Mesendoderm (in vitro differentiated cells): ENCODE measurements around the gene PSMG1.
"Not testable (repeated sequence)": the region's sequence is repeated elsewhere in the genome, so short reads cannot be mapped to it uniquely, and the experiment has no call there.

Experiments used
- DNase-seq: peaks from one replicate; pipeline ENCODE4 v3.0.0; 2013
- H2AK5ac ChIP-seq: 2 replicates; pipeline ENCODE4 v1.6.1; 2013; ENCODE audit warnings: low read length, inconsistent platforms
- H2BK120ac ChIP-seq: 2 replicates; pipeline ENCODE4 v1.6.1; 2013; ENCODE audit warnings: low read depth, mild to moderate bottlenecking, low read length, moderate library complexity, mixed read lengths
- H2BK15ac ChIP-seq: replicated peaks from 2 replicates; pipeline ENCODE4 v1.6.1; 2013; ENCODE audit warnings: low read depth, mild to moderate bottlenecking, moderate library complexity
- H2BK5ac ChIP-seq: 2 replicates; pipeline ENCODE4 v1.6.1; 2013; ENCODE audit warnings: low read length, inconsistent platforms
- H3K18ac ChIP-seq: 2 replicates; pipeline ENCODE4 v1.6.1; 2013; ENCODE audit warnings: mild to moderate bottlenecking, low read length, mixed read lengths
- H3K23ac ChIP-seq: one replicate; pipeline ENCODE4 v1.6.1; 2013; ENCODE audit warnings: low read length
- H3K27ac ChIP-seq: 2 replicates; pipeline ENCODE4 v1.5.1; 2013; ENCODE audit warnings: low read depth, mild to moderate bottlenecking, inconsistent platforms, low read length, moderate library complexity
- H3K27me3 ChIP-seq: 2 replicates; pipeline ENCODE4 v1.6.1; 2013; ENCODE audit warnings: low read length, control low read depth, mild to moderate bottlenecking, inconsistent platforms; ENCODE audit not compliant: insufficient read depth, poor library complexity
- H3K36me3 ChIP-seq: 2 replicates; pipeline ENCODE4 v1.6.1; 2013; ENCODE audit warnings: low read length, inconsistent platforms; ENCODE audit not compliant: control insufficient read depth, insufficient read depth
- H3K4ac ChIP-seq: one replicate; pipeline ENCODE4 v1.6.1; 2013; ENCODE audit warnings: low read depth, mild to moderate bottlenecking, low read length, moderate library complexity
- H3K4me1 ChIP-seq: 2 replicates; pipeline ENCODE4 v1.6.1; 2013; ENCODE audit warnings: low read depth, low read length, inconsistent platforms; ENCODE audit not compliant: control insufficient read depth
- H3K4me2 ChIP-seq: 2 replicates; pipeline ENCODE4 v1.6.1; 2013; ENCODE audit warnings: low read length
- H3K4me3 ChIP-seq: 2 replicates; pipeline ENCODE4 v1.5.1; 2013; ENCODE audit warnings: mild to moderate bottlenecking, low read length
- H3K56ac ChIP-seq: one replicate; pipeline ENCODE4 v1.6.1; 2013; ENCODE audit warnings: low read length
- H3K79me1 ChIP-seq: 2 replicates; pipeline ENCODE4 v1.6.1; 2013; ENCODE audit warnings: low read length, inconsistent platforms
- H3K79me2 ChIP-seq: 2 replicates; pipeline ENCODE4 v1.6.1; 2013; ENCODE audit warnings: mild to moderate bottlenecking, low read length; ENCODE audit not compliant: control insufficient read depth, insufficient read depth
- H3K9ac ChIP-seq: 2 replicates; pipeline ENCODE4 v1.6.1; 2013; ENCODE audit warnings: low read length, inconsistent platforms
- H4K5ac ChIP-seq: one replicate; pipeline ENCODE4 v1.6.1; 2013; ENCODE audit warnings: low read length
- H4K8ac ChIP-seq: one replicate; pipeline ENCODE4 v1.6.1; 2013; ENCODE audit warnings: low read depth, mild to moderate bottlenecking, control low read depth, low read length, moderate library complexity
- WGBS: extraction: QIAGEN DNeasy Blood & Tissue Kit; methylation state at CpG from one replicate; pipeline ENCODE4 v1.1.7; 2013; ENCODE audit warnings: low lambda C conversion rate, missing lambda C conversion rate; ENCODE audit not compliant: insufficient coverage; ENCODE audit errors: extremely low coverage; 5-methylcytosine and 5-hydroxymethylcytosine counted together

The PSMG1 gene

DNA sequence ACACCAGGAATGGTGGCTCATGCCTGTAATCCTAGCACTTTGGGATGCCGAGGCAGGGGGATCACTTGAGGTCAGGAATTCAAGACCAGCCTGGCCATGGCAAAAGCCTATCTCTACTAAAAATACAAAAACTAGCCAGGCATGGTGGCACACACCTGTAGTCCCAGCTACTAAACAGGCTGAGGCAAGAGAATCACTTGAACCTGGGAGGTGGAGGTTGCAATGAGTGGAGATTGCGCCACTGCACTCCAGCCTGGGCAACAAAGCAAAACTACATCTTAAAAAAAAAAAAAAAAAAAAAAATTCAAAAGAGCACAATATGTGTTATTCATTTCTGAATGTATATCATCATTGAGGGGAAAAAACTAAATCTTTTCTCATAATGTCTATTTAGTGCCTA, 37.6 kb upstream of the PSMG1 start:
- not testable (repeated sequence) for H2BK5ac ChIP-seq, H3K4me2 ChIP-seq, H3K4me3 ChIP-seq, H3K27ac ChIP-seq, H3K56ac ChIP-seq, H3K79me1 ChIP-seq, H3K79me2 ChIP-seq, H2BK15ac ChIP-seq, H2BK120ac ChIP-seq, H3K18ac ChIP-seq, DNase-seq, H3K9ac ChIP-seq, H3K4me1 ChIP-seq, H3K23ac ChIP-seq, H3K27me3 ChIP-seq, H2AK5ac ChIP-seq, H3K4ac ChIP-seq, H3K36me3 ChIP-seq, H4K8ac ChIP-seq, H4K5ac ChIP-seq
- WGBS: no CpG with 5 or more reads among the region's 2 CpGs

DNA sequence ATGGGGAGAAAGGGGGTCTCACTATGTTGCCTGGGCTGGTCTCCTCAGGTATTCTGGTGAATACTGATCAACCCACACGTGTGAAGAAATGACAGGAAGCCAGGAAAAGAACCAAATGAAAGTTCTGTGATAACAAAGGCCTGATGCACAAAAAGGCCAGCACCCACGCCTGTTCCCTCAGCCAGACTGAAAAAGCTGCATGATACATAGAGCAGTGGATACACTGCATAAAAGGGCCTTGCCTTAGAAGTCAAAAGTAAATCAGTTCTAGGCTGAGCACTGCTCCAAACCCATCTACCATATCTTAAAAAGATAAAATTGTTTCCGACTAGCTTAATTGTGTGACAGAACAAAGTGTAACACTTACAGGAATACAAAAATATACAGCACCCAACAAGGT, 36.9 kb upstream of the PSMG1 start:
- Histone ChIP-seq H4K5ac (no peak overlapping the region), H2BK5ac (no peak overlapping the region), H3K4me3 (no peak overlapping the region), H2BK120ac (no peak overlapping the region), H3K56ac (no peak overlapping the region), H3K27ac (no peak overlapping the region), H3K4ac (no peak overlapping the region), H3K23ac (no peak overlapping the region), H3K79me1 (no peaks in the 10 kb centered on the region), H3K4me2 (no peak overlapping the region), H3K18ac (no peak overlapping the region), H3K27me3 (no peaks in the 10 kb centered on the region), H2AK5ac (no peak overlapping the region), H3K9ac (no peak overlapping the region), H2BK15ac (no peak overlapping the region), H3K36me3 (no peaks in the 10 kb centered on the region), H3K4me1 (no peaks in the 10 kb centered on the region), H4K8ac (no peak overlapping the region), H3K79me2 (no peaks in the 10 kb centered on the region)
- no peak for DNase-seq
- no CpG with 5 or more reads among the region's 3 CpGs for WGBS

DNA sequence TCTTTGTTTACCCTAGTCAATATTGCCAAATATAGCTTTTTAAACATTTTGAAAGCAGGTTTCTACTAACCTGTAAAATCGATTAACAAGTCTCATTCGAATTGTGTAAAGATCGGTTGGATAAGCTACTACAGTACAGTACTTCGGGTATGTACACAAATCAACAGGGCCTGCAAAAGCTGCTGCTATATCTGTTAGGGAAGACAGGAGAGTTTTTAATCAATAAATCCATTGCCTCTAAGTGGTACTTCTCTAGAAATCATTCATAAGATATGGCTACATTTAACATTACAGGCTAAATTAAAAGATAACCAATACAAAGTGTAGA, 34.8 kb upstream of the PSMG1 start:
- H2BK15ac ChIP-seq: no peak overlapping the region
- no peak overlapping the region for H3K18ac ChIP-seq
- no peaks in the 10 kb centered on the region for H3K36me3 ChIP-seq
- no peaks in the 10 kb centered on the region for H3K4me1 ChIP-seq
- DNase-seq: no peak
- no peak overlapping the region for H3K23ac ChIP-seq
- no peak overlapping the region for H3K9ac ChIP-seq
- no peak overlapping the region for H2AK5ac ChIP-seq
- no CpG with 5 or more reads among the region's 4 CpGs for WGBS
- no peak overlapping the region for H3K4me3 ChIP-seq
- H3K79me1 ChIP-seq: no peaks in the 10 kb centered on the region
- no peak overlapping the region for H3K4me2 ChIP-seq
- H3K27ac ChIP-seq: no peak overlapping the region
- H3K4ac ChIP-seq: no peak overlapping the region
- no peak overlapping the region for H2BK120ac ChIP-seq
- no peak overlapping the region for H2BK5ac ChIP-seq
- H3K56ac ChIP-seq: no peak overlapping the region
- no peak overlapping the region for H4K5ac ChIP-seq
- no peaks in the 10 kb centered on the region for H3K27me3 ChIP-seq
- no peaks in the 10 kb centered on the region for H3K79me2 ChIP-seq
- no peak overlapping the region for H4K8ac ChIP-seq

DNA sequence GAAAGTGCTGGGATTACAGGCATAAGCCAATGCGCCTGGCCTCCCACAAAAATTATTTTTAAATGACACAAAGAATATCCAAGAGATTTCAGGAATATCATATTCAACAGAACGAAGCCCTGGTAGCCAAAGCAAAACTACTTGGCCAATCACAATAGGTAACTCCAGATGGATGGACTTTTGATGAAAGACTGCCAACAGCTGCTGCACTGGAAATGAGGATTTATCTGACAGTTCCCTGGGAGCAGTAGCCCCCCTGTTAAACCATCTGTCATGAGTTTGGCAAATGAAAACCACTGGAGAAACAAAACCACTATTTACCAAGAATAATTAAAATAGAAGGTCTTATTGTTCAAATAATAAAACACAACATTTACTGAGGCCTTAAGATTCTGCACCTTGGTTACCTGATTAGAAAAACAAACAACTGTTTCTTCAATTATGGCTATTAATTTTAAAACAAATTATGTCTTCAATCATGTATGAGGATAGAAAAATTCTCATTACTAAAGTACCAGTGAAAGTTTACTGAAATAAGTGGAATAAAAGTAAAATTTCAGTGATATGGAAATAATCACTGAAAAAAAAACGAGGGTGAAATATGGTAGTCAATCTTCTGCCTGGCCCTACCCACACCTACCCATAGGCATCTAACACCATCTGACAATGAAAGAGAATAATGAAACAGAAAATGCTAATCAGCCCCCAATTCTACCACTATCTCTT, 34.3 kb upstream of the PSMG1 start:
- Histone ChIP-seq H3K9ac (no peak overlapping the region), H3K79me1 (no peaks in the 10 kb centered on the region), H3K4me1 (no peaks in the 10 kb centered on the region), H3K4me2 (no peak overlapping the region), H3K4ac (no peak overlapping the region), H4K8ac (no peak overlapping the region), H3K23ac (no peak overlapping the region), H2BK15ac (no peak overlapping the region), H3K4me3 (no peak overlapping the region), H3K27me3 (no peaks in the 10 kb centered on the region), H2BK120ac (no peak overlapping the region), H3K79me2 (no peaks in the 10 kb centered on the region), H2AK5ac (no peak overlapping the region), H4K5ac (no peak overlapping the region), H3K36me3 (no peaks in the 10 kb centered on the region), H2BK5ac (no peak overlapping the region), H3K27ac (no peak overlapping the region), H3K56ac (no peak overlapping the region), H3K18ac (no peak overlapping the region)
- DNase-seq: no peak
- WGBS: no CpG with 5 or more reads among the region's 3 CpGs

DNA sequence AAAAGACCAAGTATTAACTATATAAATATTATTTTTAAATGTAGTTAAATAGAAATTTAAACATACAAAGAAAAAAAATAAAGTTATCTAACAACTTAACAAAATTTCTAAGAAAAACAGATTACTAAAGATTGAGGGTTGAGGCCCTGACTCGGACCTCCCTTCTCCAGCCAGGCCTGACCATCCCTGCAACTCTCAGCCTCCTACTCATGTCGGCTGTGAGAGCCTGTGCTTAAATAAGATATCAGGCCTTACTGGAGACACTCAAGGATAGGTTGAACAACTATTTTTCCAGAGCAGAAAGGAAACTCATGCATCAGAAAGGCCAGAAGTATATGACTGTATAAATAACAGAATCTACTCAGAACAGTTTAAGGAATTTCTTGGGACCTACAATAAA, 33.0 kb upstream of the PSMG1 start:
- no peaks in the 10 kb centered on the region for H3K27me3 ChIP-seq
- no peak overlapping the region for H3K27ac ChIP-seq
- no peak overlapping the region for H2BK120ac ChIP-seq
- H3K4me3 ChIP-seq: no peak overlapping the region
- DNase-seq: no peak
- H4K8ac ChIP-seq: no peak overlapping the region
- H3K4me1 ChIP-seq: no peaks in the 10 kb centered on the region
- no peak overlapping the region for H2AK5ac ChIP-seq
- H3K9ac ChIP-seq: no peak overlapping the region
- no peaks in the 10 kb centered on the region for H3K79me2 ChIP-seq
- no peaks in the 10 kb centered on the region for H3K36me3 ChIP-seq
- no peak overlapping the region for H3K4me2 ChIP-seq
- no peak overlapping the region for H2BK5ac ChIP-seq
- H3K79me1 ChIP-seq: no peaks in the 10 kb centered on the region
- no peak overlapping the region for H3K23ac ChIP-seq
- no peak overlapping the region for H3K56ac ChIP-seq
- no peak overlapping the region for H3K18ac ChIP-seq
- H2BK15ac ChIP-seq: no peak overlapping the region
- H3K4ac ChIP-seq: no peak overlapping the region
- no CpG with 5 or more reads among the region's 2 CpGs for WGBS
- H4K5ac ChIP-seq: no peak overlapping the region

DNA sequence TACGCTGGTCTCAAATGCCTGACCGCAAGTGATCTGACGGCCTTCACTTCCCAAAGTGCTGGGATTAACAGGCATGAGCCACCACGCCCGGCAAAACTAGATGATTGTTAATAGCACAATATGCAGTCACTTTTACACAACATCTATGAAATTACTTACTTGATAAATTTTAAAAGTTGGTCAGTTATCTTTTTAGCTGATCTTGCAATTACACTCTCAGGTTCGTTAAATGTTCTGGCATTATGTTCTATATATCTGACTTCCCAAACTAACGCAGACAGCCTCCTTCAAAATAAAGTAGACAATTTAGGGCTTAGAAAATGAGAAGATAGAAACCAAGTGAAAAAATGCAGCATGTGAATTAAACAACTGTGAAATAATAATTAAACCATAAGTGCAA, 31.8 kb upstream of the PSMG1 start:
- Histone ChIP-seq H3K18ac (no peak overlapping the region), H2BK5ac (no peak overlapping the region), H3K4me2 (no peak overlapping the region), H3K4me1 (no peaks in the 10 kb centered on the region), H3K79me1 (no peaks in the 10 kb centered on the region), H3K56ac (no peak overlapping the region), H3K27me3 (no peaks in the 10 kb centered on the region), H2BK15ac (no peak overlapping the region), H2AK5ac (no peak overlapping the region), H3K4me3 (no peak overlapping the region), H3K79me2 (no peaks in the 10 kb centered on the region), H3K27ac (no peak overlapping the region), H3K4ac (no peak overlapping the region), H3K36me3 (no peaks in the 10 kb centered on the region), H4K5ac (no peak overlapping the region), H3K23ac (no peak overlapping the region), H3K9ac (no peak overlapping the region), H4K8ac (no peak overlapping the region), H2BK120ac (no peak overlapping the region)
- no peak for DNase-seq
- WGBS: no CpG with 5 or more reads among the region's 7 CpGs
